Psoas muscle (tissue), 8 donors: Measurements from ENCODE around the gene CSTF3. TPM values are rescaled to one million over a fixed set of nuclear protein-coding genes. Genes with fewer than 3 reads are reported as not detected.
"Not testable (repeated sequence)": the region's sequence is repeated elsewhere in the genome, so short reads cannot be mapped to it uniquely, and the experiment has no call there.

ENCODE experiments used
- ATAC-seq, 4 donors: fragments of 200-7000 bp; cut with Tn5 transposase; one replicate each; pipeline ENCODE4 v1.9.1; 2020; ENCODE audit warnings: moderate library complexity in 3 of 4, mild to moderate bottlenecking in 2 of 4
- DNase-seq, 2 donors: peaks; one replicate each; pipeline ENCODE4 v3.0.0-alpha.2; 2020
- H3K27ac ChIP-seq: fragments of 200-600 bp; one replicate; pipeline ENCODE4 v1.8.0; 2022
- H3K27me3 ChIP-seq, 3 donors: fragments of 200-600 bp in 1 of 3; one replicate each; pipeline versions ENCODE4 v1.6.1 to v1.8.0; 2013 to 2022; ENCODE audit warnings: low read length in 2 of 3, mild to moderate bottlenecking in 2 of 3, moderate library complexity in 1 of 3; ENCODE audit not compliant: insufficient read depth in 3 of 3
- H3K36me3 ChIP-seq, 2 donors: fragments of 200-600 bp in 1 of 2; one replicate each; pipeline versions ENCODE4 v1.6.1 to v1.8.0; 2013 to 2022; ENCODE audit warnings: low read depth in 1 of 2, mild to moderate bottlenecking in 1 of 2, moderate library complexity in 1 of 2; ENCODE audit not compliant: insufficient read depth in 1 of 2
- H3K4me1 ChIP-seq: fragments of 200-600 bp; one replicate; pipeline ENCODE4 v1.8.0; 2022
- H3K4me3 ChIP-seq: fragments of 200-600 bp; one replicate; pipeline ENCODE4 v1.8.0; 2022; ENCODE audit warnings: mild to moderate bottlenecking
- H3K9me3 ChIP-seq: fragments of 200-600 bp; one replicate; pipeline ENCODE4 v1.8.0; 2022
- WGBS, 3 donors: extraction: QIAGEN DNeasy Blood & Tissue Kit; methylation state at CpG; one replicate each; pipeline versions ENCODE4 v1.1.6 to v1.1.7; 2013; 5-methylcytosine and 5-hydroxymethylcytosine counted together
- intact Hi-C, 2 donors: fragments of 100-400 bp; cut with DNase I; formaldehyde crosslinking; loops; one replicate each; pipeline versions ENCODE4 v1.11.0 to v1.14.2; 2022
- polyA plus RNA-seq, 3 donors: library from polyadenylated mRNA; stranded (reverse); fragments of 200-250 nt; gene quantifications; one replicate each; pipeline ENCODE4 v1.2.3, GENCODE V29; 2013
- total RNA-seq, 4 donors: library from RNA; stranded (reverse); fragmentation: NEBNext Ultra II Directional in 2 of 4; extraction: Animal tissue kit (Norgen Biotek cat#: 25700) in 2 of 4; gene quantifications; one replicate each; pipeline versions ENCODE4 v1.2.1 to v1.2.4, GENCODE V29; 2021 to 2023
- TF ChIP-seq, protein P1 (sequence below): fragments of 200-600 bp; IDR thresholded peaks from one replicate; pipeline ENCODE4 v1.8.0; 2022; ENCODE audit warnings: antibody characterized with exemption
- donor health status: healthy with polysubstance abuse.
- donor health status: DM: no; HTN: no; CAD: no; lungs with moderate emphysema.
- donor health status: Bipolar disorder and iron deficiency.
- donor health status: healthy.
- donor health status: DM: yes; HTN: yes; CAD: no.
- donor health status: DM: no; HTN: no; CAD: no.
- donor health status: DM: no; HTN: no; CAD: no.
- donor health status: DM: yes; HTN: yes; CAD: no.

Gene CSTF3
- total and polyA plus RNA-seq, 7 donors = 10.7 to 32.3 (median 14.4) TPM

DNA sequence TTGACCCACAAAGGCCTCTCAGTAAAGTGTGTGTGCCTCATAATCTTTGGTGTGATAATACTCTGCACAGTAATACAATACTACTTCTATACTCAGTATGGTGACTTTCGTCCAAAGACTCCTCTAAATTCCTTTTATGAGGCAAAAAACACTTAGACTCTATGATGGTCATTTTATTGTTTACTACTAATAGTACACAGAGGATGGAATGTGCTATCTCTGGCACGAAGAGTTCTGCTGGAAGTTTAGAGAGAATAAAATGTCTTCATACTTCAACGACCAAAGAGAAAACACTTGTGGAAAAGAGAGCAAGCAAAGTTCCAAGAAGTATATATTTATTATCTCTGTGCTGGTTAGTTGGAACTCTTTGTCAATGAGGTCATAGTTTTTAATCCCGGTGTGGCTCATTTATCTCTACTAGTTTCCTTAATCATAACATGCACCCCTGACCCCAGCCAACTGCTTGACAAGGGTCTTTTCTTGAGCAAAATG lies 7.5 kb upstream of the CSTF3 start:
- TF ChIP-seq, protein P1, sequence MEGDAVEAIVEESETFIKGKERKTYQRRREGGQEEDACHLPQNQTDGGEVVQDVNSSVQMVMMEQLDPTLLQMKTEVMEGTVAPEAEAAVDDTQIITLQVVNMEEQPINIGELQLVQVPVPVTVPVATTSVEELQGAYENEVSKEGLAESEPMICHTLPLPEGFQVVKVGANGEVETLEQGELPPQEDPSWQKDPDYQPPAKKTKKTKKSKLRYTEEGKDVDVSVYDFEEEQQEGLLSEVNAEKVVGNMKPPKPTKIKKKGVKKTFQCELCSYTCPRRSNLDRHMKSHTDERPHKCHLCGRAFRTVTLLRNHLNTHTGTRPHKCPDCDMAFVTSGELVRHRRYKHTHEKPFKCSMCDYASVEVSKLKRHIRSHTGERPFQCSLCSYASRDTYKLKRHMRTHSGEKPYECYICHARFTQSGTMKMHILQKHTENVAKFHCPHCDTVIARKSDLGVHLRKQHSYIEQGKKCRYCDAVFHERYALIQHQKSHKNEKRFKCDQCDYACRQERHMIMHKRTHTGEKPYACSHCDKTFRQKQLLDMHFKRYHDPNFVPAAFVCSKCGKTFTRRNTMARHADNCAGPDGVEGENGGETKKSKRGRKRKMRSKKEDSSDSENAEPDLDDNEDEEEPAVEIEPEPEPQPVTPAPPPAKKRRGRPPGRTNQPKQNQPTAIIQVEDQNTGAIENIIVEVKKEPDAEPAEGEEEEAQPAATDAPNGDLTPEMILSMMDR = no peak
- Histone ChIP-seq H3K27me3 (no peaks in the 10 kb centered on the region), H3K36me3 (no peaks in the 10 kb centered on the region), H3K4me3 (no peak overlapping the region), H3K4me1 (peaks cover 8% of the 10 kb centered on the region), H3K27ac (no peak overlapping the region), H3K9me3 (no peaks in the 10 kb centered on the region)
- DNase-seq (no peak), ATAC-seq (no peak)
- WGBS, 3 donors = 15 to 24% (median 22%) methylated on average over 4 of the region's 4 CpGs
- intact Hi-C loops = loop anchor here (5.0 to 10.0 kb wide), 2 partner anchors 174 to 526 kb away; no protein-coding TSS in a partner anchor

DNA sequence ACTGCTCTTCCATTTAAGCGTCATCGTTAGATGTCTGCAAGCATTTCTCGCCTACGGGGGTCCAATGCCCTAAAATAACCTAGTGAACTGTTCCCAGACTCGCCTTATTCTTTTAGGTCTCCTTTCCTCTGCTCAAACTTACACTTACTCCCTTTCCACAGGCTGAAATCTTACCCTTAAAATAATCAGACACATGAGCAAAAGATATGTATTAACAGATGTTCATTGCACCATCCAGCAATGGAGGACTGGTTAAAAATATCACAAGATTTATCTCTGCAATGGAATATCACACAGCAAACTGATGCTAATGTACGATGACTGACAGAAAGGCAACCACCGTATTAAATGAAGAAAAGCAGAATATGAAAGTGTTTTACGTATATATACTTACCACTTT lies 1.6 kb upstream of the CSTF3 start:
- DNase-seq = no peak
- peak in 2 of 4 donors; percentile 28 to 29 for ATAC-seq
- peak overlapping the region; percentile 28 for H3K4me3 ChIP-seq
- no peaks in the 10 kb centered on the region for H3K36me3 ChIP-seq
- peaks cover 28% of the 10 kb centered on the region for H3K4me1 ChIP-seq
- 49 to 56% (median 52%) methylated on average over 8 of the region's 8 CpGs for WGBS, 3 donors
- peak overlapping the region; percentile 95 for H3K27ac ChIP-seq
- H3K9me3 ChIP-seq = no peaks in the 10 kb centered on the region
- no peaks in the 10 kb centered on the region for H3K27me3 ChIP-seq
- TF ChIP-seq, protein P1 = no peak
- intact Hi-C loops = loop anchor here (5.0 to 10.0 kb wide), 3 partner anchors 94 to 889 kb away; partner anchors contain the start of genes HIPK3 (in 2 of the 2) and CAPRIN1 (in 1 of the 2)

DNA sequence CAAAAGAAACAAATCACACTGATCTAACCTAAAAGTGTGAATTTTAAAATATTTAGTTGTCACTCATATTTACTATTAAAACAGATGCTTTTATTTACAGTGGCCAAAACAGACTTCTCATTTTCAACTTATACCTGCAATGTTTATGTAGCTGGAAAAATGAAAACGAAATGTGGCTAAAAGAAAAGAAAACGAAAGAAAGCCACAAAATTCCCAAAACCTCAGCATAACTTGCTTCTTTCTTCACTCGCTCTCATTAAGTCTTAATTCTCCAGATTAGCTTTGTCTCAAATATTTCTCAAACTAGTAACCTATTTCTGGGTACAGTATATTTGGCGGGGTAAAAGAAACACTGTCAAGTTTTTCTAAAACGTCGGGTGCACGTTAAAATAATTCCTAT lies 693 bp downstream of the CSTF3 start:
- intact Hi-C loops = loop anchor here (5.0 to 10.0 kb wide), 3 partner anchors 97 to 892 kb away; partner anchors contain the start of genes HIPK3 (in 2 of the 2) and CAPRIN1 (in 1 of the 2)
- Histone ChIP-seq H3K27ac (peak overlapping the region; percentile 95), H3K36me3 (no peaks in the 10 kb centered on the region), H3K27me3 (no peaks in the 10 kb centered on the region), H3K4me1 (peaks cover 39% of the 10 kb centered on the region), H3K4me3 (peak overlapping the region; percentile 82), H3K9me3 (no peaks in the 10 kb centered on the region)
- DNase-seq (no peak), ATAC-seq (no peak)
- 0% methylated on average over 7 of the region's 7 CpGs for WGBS, 3 donors
- TF ChIP-seq, protein P1 = no peak

DNA sequence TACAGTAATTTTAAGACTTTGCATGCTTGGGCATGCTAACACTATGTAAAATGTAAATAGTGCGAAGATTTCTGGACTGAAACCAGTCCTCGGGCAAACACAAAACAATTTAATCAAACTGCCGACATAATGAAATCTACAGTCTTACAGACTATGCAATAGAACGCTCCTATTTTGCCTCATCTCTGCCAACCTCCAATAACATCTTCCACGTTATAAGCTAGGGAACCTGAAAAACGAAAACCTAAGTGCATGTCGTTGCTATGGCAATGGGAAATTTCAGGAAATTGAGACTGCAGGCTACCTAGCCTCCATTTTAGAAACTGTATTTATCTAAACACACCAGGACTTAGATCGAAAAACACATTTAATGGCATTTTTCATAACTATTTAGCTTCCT lies 1.1 kb downstream of the CSTF3 start:
- 11 to 15% (median 15%) methylated on average over 8 of the region's 8 CpGs for WGBS, 3 donors
- H3K27ac ChIP-seq = peak overlapping the region; percentile 95
- H3K9me3 ChIP-seq = no peaks in the 10 kb centered on the region
- no peak for ATAC-seq
- no peaks in the 10 kb centered on the region for H3K27me3 ChIP-seq
- TF ChIP-seq, protein P1 = no peak
- intact Hi-C loops = loop anchor here (5.0 to 10.0 kb wide), 3 partner anchors 97 to 892 kb away; partner anchors contain the start of genes HIPK3 (in 2 of the 2) and CAPRIN1 (in 1 of the 2)
- DNase-seq = no peak
- no peaks in the 10 kb centered on the region for H3K36me3 ChIP-seq
- H3K4me3 ChIP-seq = peak overlapping the region; percentile 82
- peaks cover 39% of the 10 kb centered on the region for H3K4me1 ChIP-seq

DNA sequence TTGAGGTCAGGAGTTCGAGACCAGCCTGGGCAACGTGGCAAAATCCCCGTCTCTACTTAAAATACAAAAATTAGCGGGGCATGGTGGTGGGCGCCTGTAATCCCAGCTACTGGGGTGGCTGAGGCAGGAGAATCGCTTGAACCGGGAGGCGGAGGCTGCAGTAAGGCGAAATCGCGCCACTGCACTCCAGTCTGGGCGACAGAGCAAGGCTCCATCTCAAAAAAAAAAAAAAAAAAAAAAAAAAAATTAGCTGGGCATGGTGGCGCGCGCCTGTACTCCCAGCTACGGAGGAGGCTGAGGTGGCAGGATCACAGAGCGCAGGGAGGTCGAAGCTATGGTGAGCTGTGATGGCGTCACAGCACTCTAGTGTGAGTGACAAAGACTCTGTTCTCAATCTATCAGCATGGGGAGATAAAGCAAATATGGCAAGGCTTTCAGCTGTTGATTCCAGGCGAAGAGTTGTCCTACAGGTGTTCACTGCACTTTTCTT lies 1.9 kb downstream of the CSTF3 start:
- ATAC-seq, H3K9me3 ChIP-seq: not testable (repeated sequence)

More for the DNA sequence above, 1.9 kb downstream of the CSTF3 start:
- H3K27ac ChIP-seq, H3K36me3 ChIP-seq, DNase-seq, H3K27me3 ChIP-seq, intact Hi-C loops: not testable (repeated sequence)
- 93 to 94% (median 93%) methylated on average over 20 of the region's 20 CpGs for WGBS, 3 donors
- Histone ChIP-seq H3K4me3 (peak overlapping the region; percentile 82), H3K4me1 (peaks cover 39% of the 10 kb centered on the region)
